ENCODE results near the gene RELA.

DNA sequence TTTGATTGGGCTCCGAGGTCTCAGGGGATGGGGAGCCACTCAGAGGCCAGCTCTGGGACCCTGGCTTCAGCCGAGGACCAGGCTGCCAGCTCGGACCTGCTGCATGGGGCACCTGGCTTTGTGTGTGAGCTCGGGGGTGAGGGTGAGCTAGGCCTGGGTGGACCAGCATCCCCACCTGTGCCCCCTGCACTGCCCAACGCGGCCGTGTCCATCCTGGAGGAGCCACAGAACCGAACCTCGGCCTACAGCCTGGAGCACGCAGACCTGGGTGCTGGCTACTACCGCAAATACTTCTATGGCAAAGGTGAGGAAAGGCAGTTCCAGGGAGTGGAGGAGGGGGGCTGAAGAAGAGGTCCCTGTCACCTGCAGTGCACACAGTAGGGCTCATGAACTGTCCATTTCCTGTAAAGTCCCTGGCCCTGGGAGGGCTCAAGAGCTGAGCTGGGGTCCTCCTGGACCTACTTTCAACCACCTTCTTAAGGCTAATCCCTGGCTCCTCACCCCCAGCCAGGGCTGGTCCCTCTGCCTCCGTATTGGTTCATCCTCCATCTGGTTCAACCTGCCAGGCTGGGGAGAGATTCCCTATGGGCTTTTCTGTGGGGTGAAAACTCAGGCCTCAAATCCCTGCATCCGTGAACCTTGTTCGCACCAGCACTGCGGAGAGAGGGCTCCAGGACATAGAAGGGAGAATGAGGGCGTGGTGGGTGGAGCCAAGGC lies 21.3 kb downstream of the RELA start:
- no peak for TF ChIP-seq EZH2 (IDR thresholded peaks at IDR 0.05; ENCODE audit: insufficient read depth, low read length)
- TF ChIP-seq, protein P1, sequence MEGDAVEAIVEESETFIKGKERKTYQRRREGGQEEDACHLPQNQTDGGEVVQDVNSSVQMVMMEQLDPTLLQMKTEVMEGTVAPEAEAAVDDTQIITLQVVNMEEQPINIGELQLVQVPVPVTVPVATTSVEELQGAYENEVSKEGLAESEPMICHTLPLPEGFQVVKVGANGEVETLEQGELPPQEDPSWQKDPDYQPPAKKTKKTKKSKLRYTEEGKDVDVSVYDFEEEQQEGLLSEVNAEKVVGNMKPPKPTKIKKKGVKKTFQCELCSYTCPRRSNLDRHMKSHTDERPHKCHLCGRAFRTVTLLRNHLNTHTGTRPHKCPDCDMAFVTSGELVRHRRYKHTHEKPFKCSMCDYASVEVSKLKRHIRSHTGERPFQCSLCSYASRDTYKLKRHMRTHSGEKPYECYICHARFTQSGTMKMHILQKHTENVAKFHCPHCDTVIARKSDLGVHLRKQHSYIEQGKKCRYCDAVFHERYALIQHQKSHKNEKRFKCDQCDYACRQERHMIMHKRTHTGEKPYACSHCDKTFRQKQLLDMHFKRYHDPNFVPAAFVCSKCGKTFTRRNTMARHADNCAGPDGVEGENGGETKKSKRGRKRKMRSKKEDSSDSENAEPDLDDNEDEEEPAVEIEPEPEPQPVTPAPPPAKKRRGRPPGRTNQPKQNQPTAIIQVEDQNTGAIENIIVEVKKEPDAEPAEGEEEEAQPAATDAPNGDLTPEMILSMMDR (IDR thresholded peaks at IDR 0.05; ENCODE audit: insufficient read depth, low read depth, low read length) = no peak
